Measurements from ENCODE around the gene SLC22A4. TPM values are rescaled to one million over a fixed set of nuclear protein-coding genes. Genes with fewer than 3 reads are reported as not detected.

Gene SLC22A4
- total and polyA plus RNA-seq, 2 of the 8 experiments (the other 6 are each of a cell fraction or from before 2014, with no cell fraction given) = 0.45 to 0.60 TPM

DNA sequence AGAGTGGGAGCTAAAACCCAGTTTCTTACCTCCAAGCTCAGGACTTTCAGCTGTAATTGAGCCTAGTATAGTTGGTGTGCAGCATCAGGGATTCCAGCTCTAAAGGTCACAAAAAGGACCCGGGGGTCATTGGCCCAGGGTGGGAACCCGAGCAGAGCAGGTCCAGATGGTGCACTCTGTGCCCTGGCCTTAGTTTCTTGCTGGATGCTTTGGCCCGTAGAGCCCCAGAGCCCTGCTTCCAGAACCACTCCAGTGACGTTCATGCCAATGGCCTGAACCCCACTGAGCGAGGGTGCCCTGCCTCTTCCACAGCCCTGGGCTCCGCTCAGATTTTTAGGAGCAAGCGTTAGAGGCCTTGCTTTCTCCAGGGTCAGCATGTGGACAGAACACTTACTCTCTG is 83.5 kb downstream of the SLC22A4 start (continued):
- TF ChIP-seq, protein P1, sequence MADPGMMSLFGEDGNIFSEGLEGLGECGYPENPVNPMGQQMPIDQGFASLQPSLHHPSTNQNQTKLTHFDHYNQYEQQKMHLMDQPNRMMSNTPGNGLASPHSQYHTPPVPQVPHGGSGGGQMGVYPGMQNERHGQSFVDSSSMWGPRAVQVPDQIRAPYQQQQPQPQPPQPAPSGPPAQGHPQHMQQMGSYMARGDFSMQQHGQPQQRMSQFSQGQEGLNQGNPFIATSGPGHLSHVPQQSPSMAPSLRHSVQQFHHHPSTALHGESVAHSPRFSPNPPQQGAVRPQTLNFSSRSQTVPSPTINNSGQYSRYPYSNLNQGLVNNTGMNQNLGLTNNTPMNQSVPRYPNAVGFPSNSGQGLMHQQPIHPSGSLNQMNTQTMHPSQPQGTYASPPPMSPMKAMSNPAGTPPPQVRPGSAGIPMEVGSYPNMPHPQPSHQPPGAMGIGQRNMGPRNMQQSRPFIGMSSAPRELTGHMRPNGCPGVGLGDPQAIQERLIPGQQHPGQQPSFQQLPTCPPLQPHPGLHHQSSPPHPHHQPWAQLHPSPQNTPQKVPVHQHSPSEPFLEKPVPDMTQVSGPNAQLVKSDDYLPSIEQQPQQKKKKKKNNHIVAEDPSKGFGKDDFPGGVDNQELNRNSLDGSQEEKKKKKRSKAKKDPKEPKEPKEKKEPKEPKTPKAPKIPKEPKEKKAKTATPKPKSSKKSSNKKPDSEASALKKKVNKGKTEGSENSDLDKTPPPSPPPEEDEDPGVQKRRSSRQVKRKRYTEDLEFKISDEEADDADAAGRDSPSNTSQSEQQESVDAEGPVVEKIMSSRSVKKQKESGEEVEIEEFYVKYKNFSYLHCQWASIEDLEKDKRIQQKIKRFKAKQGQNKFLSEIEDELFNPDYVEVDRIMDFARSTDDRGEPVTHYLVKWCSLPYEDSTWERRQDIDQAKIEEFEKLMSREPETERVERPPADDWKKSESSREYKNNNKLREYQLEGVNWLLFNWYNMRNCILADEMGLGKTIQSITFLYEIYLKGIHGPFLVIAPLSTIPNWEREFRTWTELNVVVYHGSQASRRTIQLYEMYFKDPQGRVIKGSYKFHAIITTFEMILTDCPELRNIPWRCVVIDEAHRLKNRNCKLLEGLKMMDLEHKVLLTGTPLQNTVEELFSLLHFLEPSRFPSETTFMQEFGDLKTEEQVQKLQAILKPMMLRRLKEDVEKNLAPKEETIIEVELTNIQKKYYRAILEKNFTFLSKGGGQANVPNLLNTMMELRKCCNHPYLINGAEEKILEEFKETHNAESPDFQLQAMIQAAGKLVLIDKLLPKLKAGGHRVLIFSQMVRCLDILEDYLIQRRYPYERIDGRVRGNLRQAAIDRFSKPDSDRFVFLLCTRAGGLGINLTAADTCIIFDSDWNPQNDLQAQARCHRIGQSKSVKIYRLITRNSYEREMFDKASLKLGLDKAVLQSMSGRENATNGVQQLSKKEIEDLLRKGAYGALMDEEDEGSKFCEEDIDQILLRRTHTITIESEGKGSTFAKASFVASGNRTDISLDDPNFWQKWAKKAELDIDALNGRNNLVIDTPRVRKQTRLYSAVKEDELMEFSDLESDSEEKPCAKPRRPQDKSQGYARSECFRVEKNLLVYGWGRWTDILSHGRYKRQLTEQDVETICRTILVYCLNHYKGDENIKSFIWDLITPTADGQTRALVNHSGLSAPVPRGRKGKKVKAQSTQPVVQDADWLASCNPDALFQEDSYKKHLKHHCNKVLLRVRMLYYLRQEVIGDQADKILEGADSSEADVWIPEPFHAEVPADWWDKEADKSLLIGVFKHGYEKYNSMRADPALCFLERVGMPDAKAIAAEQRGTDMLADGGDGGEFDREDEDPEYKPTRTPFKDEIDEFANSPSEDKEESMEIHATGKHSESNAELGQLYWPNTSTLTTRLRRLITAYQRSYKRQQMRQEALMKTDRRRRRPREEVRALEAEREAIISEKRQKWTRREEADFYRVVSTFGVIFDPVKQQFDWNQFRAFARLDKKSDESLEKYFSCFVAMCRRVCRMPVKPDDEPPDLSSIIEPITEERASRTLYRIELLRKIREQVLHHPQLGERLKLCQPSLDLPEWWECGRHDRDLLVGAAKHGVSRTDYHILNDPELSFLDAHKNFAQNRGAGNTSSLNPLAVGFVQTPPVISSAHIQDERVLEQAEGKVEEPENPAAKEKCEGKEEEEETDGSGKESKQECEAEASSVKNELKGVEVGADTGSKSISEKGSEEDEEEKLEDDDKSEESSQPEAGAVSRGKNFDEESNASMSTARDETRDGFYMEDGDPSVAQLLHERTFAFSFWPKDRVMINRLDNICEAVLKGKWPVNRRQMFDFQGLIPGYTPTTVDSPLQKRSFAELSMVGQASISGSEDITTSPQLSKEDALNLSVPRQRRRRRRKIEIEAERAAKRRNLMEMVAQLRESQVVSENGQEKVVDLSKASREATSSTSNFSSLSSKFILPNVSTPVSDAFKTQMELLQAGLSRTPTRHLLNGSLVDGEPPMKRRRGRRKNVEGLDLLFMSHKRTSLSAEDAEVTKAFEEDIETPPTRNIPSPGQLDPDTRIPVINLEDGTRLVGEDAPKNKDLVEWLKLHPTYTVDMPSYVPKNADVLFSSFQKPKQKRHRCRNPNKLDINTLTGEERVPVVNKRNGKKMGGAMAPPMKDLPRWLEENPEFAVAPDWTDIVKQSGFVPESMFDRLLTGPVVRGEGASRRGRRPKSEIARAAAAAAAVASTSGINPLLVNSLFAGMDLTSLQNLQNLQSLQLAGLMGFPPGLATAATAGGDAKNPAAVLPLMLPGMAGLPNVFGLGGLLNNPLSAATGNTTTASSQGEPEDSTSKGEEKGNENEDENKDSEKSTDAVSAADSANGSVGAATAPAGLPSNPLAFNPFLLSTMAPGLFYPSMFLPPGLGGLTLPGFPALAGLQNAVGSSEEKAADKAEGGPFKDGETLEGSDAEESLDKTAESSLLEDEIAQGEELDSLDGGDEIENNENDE (IDR thresholded peaks at IDR 0.05; ENCODE audit: insufficient replicate concordance, low read length) = no peak
- TF ChIP-seq CTBP2 (IDR thresholded peaks at IDR 0.05; ENCODE audit: borderline replicate concordance, insufficient read depth, insufficient read length, low read length) (no peak), TAF7 (optimal IDR thresholded peaks at IDR 0.05; ENCODE audit: borderline replicate concordance, low read depth, low read length) (no peak), YY1 (IDR thresholded peaks at IDR 0.05; ENCODE audit: low read depth, low read length) (no peak), MAFK (IDR thresholded peaks at IDR 0.05; ENCODE audit: low read depth, low read length) (no peak), HDAC2 (IDR thresholded peaks at IDR 0.05; ENCODE audit: borderline replicate concordance in 1 of 2, low read depth in 2 of 2, low read length in 2 of 2) (no peak)
- TF ChIP-seq, protein P2, sequence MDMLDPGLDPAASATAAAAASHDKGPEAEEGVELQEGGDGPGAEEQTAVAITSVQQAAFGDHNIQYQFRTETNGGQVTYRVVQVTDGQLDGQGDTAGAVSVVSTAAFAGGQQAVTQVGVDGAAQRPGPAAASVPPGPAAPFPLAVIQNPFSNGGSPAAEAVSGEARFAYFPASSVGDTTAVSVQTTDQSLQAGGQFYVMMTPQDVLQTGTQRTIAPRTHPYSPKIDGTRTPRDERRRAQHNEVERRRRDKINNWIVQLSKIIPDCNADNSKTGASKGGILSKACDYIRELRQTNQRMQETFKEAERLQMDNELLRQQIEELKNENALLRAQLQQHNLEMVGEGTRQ (IDR thresholded peaks at IDR 0.05; ENCODE audit: low read length) = no peak

Measured in H1 (cell line).